ENCODE data around the gene FOXP2. TPM values are rescaled to one million over a fixed set of nuclear protein-coding genes. Genes with fewer than 3 reads are reported as not detected.

The FOXP2 gene
- total RNA-seq, 2 experiments from 2014 or later: not detected

- Histone ChIP-seq H3K4me3 (ENCODE audit: low read depth, low read length, poor library complexity, severe bottlenecking) (no peak overlapping the region), H3K27ac (ENCODE audit: low read depth, low read length, poor library complexity, severe bottlenecking) (no peak overlapping the region), H3K9me2 (ENCODE audit: insufficient read depth, low read length) (no peaks in the 10 kb centered on the region), H3K4me1 (ENCODE audit: insufficient read depth, low read length, poor library complexity, severe bottlenecking) (no peaks in the 10 kb centered on the region), H3K79me2 (ENCODE audit: insufficient read depth, low read depth, low read length) (no peaks in the 10 kb centered on the region), H4K20me1 (ENCODE audit: insufficient read depth, low read length) (no peaks in the 10 kb centered on the region), H3K9me3 (ENCODE audit: low read length) (no peaks in the 10 kb centered on the region), H2AFZ (ENCODE audit: low read length) (no peak overlapping the region), H3K4me2 (ENCODE audit: low read length) (no peak overlapping the region), H3K36me3 (ENCODE audit: insufficient read depth, low read length) (no peaks in the 10 kb centered on the region)
- intact Hi-C loops (cut with micrococcal nuclease; ENCODE audit: unreplicated experiment): no loop called here
- ChIA-PET POLR2A (interaction anchor here (0.5 to 0.7 kb wide), 2 partner anchors 15 to 144 kb away, joined by 3 to 4 read pairs; no protein-coding TSS in a partner anchor), CTCF (ENCODE audit: unreplicated experiment) (no interaction called here)
- TF ChIP-seq EZH2phosphoT487 (IDR thresholded peaks at IDR 0.05; ENCODE audit: borderline replicate concordance, low read depth, low read length) (no peak), CTCF (conservative IDR thresholded peaks at IDR 0.05; ENCODE audit: low read length) (no peak)
- no TSS peak for BruUV-seq (replicated peaks)
- no peak for DNase-seq (ENCODE audit: low spot score)
Observed at GRCh38 chr7:114533131-114533530, 118.5 kb downstream of the FOXP2 start.

GRCh38 chr7:114534953-114535352, 120.3 kb downstream of the FOXP2 start:
- no peak for TF ChIP-seq EZH2phosphoT487 (IDR thresholded peaks at IDR 0.05; ENCODE audit: borderline replicate concordance, low read depth, low read length)
- TF ChIP-seq CTCF (conservative IDR thresholded peaks at IDR 0.05; ENCODE audit: low read length): no peak
- no peaks in the 10 kb centered on the region for H4K20me1 ChIP-seq (ENCODE audit: insufficient read depth, low read length)
- H3K36me3 ChIP-seq (ENCODE audit: insufficient read depth, low read length): no peaks in the 10 kb centered on the region
- intact Hi-C loops (cut with micrococcal nuclease; ENCODE audit: unreplicated experiment): no loop called here
- no peak overlapping the region for H3K4me2 ChIP-seq (ENCODE audit: low read length)
- H3K27ac ChIP-seq (ENCODE audit: low read depth, low read length, poor library complexity, severe bottlenecking): no peak overlapping the region
- no peak overlapping the region for H3K4me3 ChIP-seq (ENCODE audit: low read depth, low read length, poor library complexity, severe bottlenecking)
- no peak overlapping the region for H2AFZ ChIP-seq (ENCODE audit: low read length)
- no peaks in the 10 kb centered on the region for H3K4me1 ChIP-seq (ENCODE audit: insufficient read depth, low read length, poor library complexity, severe bottlenecking)
- no peak for DNase-seq (ENCODE audit: low spot score)
- ChIA-PET CTCF (ENCODE audit: unreplicated experiment) (no interaction called here), POLR2A (interaction anchor here (0.6 kb wide), 1 partner anchor 1182 kb away, joined by 5 read pairs; no protein-coding TSS in a partner anchor)
- H3K9me2 ChIP-seq (ENCODE audit: insufficient read depth, low read length): no peaks in the 10 kb centered on the region
- H3K79me2 ChIP-seq (ENCODE audit: insufficient read depth, low read depth, low read length): no peaks in the 10 kb centered on the region
- BruUV-seq (replicated peaks): no TSS peak
- H3K9me3 ChIP-seq (ENCODE audit: low read length): no peaks in the 10 kb centered on the region

- BruUV-seq (replicated peaks): no TSS peak
- H3K27ac ChIP-seq (ENCODE audit: low read depth, low read length, poor library complexity, severe bottlenecking): no peak overlapping the region
- intact Hi-C loops (cut with micrococcal nuclease; ENCODE audit: unreplicated experiment): no loop called here
Observed at GRCh38 chr7:114539575-114539974, 125.0 kb downstream of the FOXP2 start.

More at GRCh38 chr7:114539575-114539974, 125.0 kb downstream of the FOXP2 start:
- no peaks in the 10 kb centered on the region for H3K9me3 ChIP-seq (ENCODE audit: low read length)
- peak; percentile 39; the same call in 1 of the 2 replicates for TF ChIP-seq CTCF (conservative IDR thresholded peaks at IDR 0.05; ENCODE audit: low read length)
- TF ChIP-seq EZH2phosphoT487 (IDR thresholded peaks at IDR 0.05; ENCODE audit: borderline replicate concordance, low read depth, low read length): no peak
- no peak overlapping the region for H3K4me2 ChIP-seq (ENCODE audit: low read length)
- H3K79me2 ChIP-seq (ENCODE audit: insufficient read depth, low read depth, low read length): no peaks in the 10 kb centered on the region
- H4K20me1 ChIP-seq (ENCODE audit: insufficient read depth, low read length): no peaks in the 10 kb centered on the region
- H3K36me3 ChIP-seq (ENCODE audit: insufficient read depth, low read length): no peaks in the 10 kb centered on the region
- POLR2A ChIA-PET: interaction anchor here (0.7 kb wide), 1 partner anchor 399 kb away, joined by 3 read pairs; no protein-coding TSS in a partner anchor
- H3K4me3 ChIP-seq (ENCODE audit: low read depth, low read length, poor library complexity, severe bottlenecking): no peak overlapping the region
- CTCF ChIA-PET (ENCODE audit: unreplicated experiment): no interaction called here
- no peaks in the 10 kb centered on the region for H3K4me1 ChIP-seq (ENCODE audit: insufficient read depth, low read length, poor library complexity, severe bottlenecking)
- H3K9me2 ChIP-seq (ENCODE audit: insufficient read depth, low read length): no peaks in the 10 kb centered on the region
- no peak for DNase-seq (ENCODE audit: low spot score)
- H2AFZ ChIP-seq (ENCODE audit: low read length): no peak overlapping the region

Data from OCI-LY7 (cell line).